Mesodermal cell (in vitro differentiated cells): ENCODE data around the gene PIGZ.
"Not testable (repeated sequence)": the region's sequence is repeated elsewhere in the genome, so short reads cannot be mapped to it uniquely, and the experiment has no call there.

ENCODE experiments used
- H3K27ac ChIP-seq: 2 replicates; pipeline ENCODE4 v1.7.0; 2013; ENCODE audit warnings: mild to moderate bottlenecking, low read depth, low read length, moderate library complexity; ENCODE audit not compliant: severe bottlenecking
- H3K36me3 ChIP-seq: 2 replicates; pipeline ENCODE4 v1.7.1; 2013; ENCODE audit warnings: mild to moderate bottlenecking, low read length, moderate library complexity; ENCODE audit not compliant: control insufficient read depth, insufficient read depth
- H3K4me1 ChIP-seq: one replicate; pipeline ENCODE4 v1.7.1; 2013; ENCODE audit warnings: mild to moderate bottlenecking, low read length; ENCODE audit not compliant: insufficient read depth, control insufficient read depth, poor library complexity, severe bottlenecking
- H3K4me3 ChIP-seq: 2 replicates; pipeline ENCODE4 v1.7.0; 2013; ENCODE audit warnings: low read length, control low read depth, mild to moderate bottlenecking; ENCODE audit not compliant: insufficient read depth, poor library complexity, severe bottlenecking; ENCODE audit errors: extremely low read depth
- H3K9me3 ChIP-seq: 2 replicates; pipeline ENCODE4 v1.7.1; 2013; ENCODE audit warnings: mild to moderate bottlenecking, low read length, moderate library complexity; ENCODE audit not compliant: control insufficient read depth
- WGBS, 2 experiments: methylation state at CpG; one replicate each; pipeline ENCODE4 v1.1.5; 2013; ENCODE audit warnings: missing lambda C conversion rate in 2 of 2; ENCODE audit not compliant: insufficient coverage in 2 of 2; 5-methylcytosine and 5-hydroxymethylcytosine counted together

The PIGZ gene

DNA sequence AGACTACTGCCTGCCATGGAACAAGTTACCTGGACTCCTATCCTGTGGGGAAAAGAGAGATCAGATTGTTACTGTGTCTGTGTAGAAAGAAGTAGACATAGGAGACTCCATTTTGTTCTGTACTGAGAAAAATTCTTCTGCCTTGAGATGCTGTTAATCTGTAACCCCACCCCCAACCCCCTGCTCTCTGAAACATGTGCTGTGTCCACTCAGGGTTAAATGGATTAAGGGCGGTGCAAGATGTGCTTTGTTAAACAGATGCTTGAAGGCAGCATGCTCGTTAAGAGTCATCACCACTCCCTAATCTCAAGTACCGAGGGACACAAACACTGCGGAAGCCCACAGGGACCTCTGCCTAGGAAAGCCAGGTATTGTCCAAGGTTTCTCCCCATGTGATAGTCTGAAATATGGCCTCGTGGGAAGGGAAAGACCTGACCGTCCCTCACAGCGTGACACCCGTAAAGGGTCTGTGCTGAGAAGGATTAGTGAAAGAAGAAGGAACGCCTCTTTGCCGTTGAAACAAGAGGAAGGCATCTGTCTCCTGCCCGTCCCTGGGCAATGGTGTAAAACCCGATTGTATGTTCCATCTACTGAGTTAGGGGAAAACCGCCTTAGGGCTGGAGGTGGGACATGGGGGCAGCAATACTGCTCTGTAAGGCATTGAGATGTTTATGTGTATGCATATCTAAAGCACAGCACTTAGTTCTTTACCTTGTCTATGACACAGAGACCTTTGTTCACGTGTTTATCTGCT lies 24.4 kb downstream of the PIGZ start:
- H3K4me1 ChIP-seq, H3K9me3 ChIP-seq, H3K27ac ChIP-seq: not testable (repeated sequence)
- H3K4me3 ChIP-seq: peak overlapping the region; percentile 97
- WGBS, 2 experiments: 96 to 100% methylated on average over 8 to 10 of the region's 14 CpGs
- H3K36me3 ChIP-seq: peaks cover 24% of the 10 kb centered on the region

DNA sequence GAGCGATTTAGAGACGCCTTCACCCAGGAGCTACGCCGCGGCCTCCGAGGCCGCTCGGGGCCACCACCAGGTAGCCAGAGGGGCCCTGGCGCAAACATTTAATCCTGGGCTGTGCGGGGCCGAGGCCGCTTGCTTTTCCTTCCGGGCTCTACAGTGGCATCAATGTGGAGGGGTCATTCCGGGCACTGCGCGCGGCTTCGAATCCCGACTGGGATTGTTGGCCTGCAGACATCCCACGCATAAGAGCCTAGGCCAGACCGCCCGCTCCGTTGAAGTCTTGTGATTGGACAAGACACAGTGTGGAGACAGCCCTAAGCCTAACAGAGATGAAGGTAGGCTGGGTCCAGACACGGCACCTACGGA lies 25.7 kb downstream of the PIGZ start:
- Histone ChIP-seq H3K27ac (peak overlapping the region; percentile 98), H3K9me3 (no peaks in the 10 kb centered on the region), H3K36me3 (peaks cover 37% of the 10 kb centered on the region), H3K4me3 (peak overlapping the region; percentile 97), H3K4me1 (peaks cover 3% of the 10 kb centered on the region)
- WGBS, 2 experiments: 0 to 1% methylated on average over 25 of the region's 25 CpGs

DNA sequence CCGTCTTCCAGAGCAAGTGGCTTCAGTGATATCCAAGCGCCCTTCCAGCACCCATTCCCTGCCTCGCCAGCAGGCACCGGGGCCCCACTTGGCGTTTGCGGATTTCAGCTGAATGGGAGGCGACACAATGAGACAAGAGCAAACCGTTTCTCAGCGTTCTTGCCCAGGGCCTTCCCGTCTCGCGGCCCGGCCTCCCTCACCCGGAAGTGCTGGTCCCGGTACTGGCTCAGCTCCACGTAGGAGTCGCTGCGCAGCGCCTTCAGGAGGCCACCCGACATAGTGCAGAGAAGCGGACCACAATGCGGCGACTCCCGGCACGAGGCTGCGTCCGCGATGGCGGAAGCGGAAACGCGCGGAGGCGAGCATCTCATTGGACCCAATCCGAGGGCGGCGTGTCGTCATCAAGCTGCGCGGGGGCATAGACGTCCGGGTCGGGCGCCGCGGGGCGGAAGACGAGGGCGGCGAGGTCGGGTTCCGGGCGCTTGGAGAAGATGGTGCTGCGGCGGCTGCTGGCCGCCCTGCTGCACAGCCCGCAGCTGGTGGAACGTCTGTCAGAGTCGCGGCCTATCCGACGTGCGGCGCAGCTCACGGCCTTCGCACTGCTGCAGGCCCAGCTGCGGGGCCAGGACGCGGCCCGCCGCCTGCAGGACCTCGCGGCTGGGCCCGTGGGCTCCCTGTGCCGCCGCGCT lies 26.3 kb downstream of the PIGZ start, which contains the start of gene NCBP2:
TSS of gene NCBP2 (minus strand) at position 303 of the 689 bp plus-strand sequence. CDS start at position 278, 25 bp downstream.
- Histone ChIP-seq H3K27ac (peak within 1 kb of the TSS; percentile 98), H3K4me3 (peak within 1 kb of the TSS; percentile 97), H3K9me3 (no peaks in the 10 kb centered on the region), H3K4me1 (peaks cover 3% of the 10 kb centered on the region), H3K36me3 (peaks cover 42% of the 10 kb centered on the region)
- WGBS, 2 experiments: 0% methylated on average over 73 to 77 of the region's 77 CpGs

- H3K9me3 ChIP-seq: no peaks in the 10 kb centered on the region
- peak overlapping the region; percentile 97 for H3K4me3 ChIP-seq
- H3K27ac ChIP-seq: peak overlapping the region; percentile 98
- peaks cover 3% of the 10 kb centered on the region for H3K4me1 ChIP-seq
- 0 to 1% methylated on average over 20 to 22 of the region's 31 CpGs for WGBS, 2 experiments
- H3K36me3 ChIP-seq: peaks cover 48% of the 10 kb centered on the region
These were observed 26.9 kb downstream of the PIGZ start for GRCh38 chr3:196941729-196942225.

DNA sequence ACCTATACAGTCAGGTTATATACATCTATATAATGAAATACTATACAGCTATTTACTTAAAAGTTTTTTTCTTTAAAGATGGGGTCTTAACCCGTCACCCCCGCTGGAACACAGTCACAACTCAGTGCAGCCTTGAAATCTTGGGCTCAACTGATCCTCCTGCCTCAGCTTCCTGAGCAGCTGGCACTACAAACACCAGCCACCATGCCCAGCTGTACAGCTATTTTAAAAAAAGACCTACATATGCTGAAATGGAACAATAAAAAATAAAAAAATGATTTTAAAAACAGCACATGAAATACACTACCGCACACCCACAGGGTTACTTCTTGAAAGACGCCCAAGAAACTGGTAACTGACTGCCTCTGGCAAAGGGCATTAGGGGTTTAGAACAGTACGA lies 30.1 kb downstream of the PIGZ start:
- no peaks in the 10 kb centered on the region for H3K9me3 ChIP-seq
- no peak overlapping the region for H3K4me3 ChIP-seq
- H3K27ac ChIP-seq: no peak overlapping the region
- 96 to 100% methylated on average over 2 to 3 of the region's 5 CpGs for WGBS, 2 experiments
- H3K4me1 ChIP-seq: peaks cover 2% of the 10 kb centered on the region
- H3K36me3 ChIP-seq: peaks cover 70% of the 10 kb centered on the region

DNA sequence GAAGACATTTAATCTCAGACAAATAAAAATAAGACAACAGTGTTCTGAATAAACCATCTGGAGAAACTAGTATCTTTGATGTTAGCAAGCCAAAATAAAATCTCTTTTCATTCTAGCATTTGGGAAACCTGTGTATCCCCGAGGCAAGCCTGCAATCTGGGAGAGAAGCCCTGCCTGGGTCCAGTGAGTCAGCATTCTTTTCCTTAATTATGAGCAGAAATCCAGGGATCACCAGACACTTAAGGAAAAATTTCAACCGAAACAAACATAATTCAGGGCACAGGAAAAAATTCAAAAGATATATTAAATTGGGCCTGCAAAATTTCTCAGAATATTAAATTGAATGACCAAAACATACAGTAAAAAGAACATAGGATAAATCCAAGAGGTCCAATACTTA lies 30.5 kb downstream of the PIGZ start:
- H3K27ac ChIP-seq: no peak overlapping the region
- WGBS, 2 experiments: 84 to 100% methylated on average over 1 to 2 of the region's 2 CpGs
- no peak overlapping the region for H3K4me3 ChIP-seq
- H3K36me3 ChIP-seq: peaks cover 74% of the 10 kb centered on the region
- H3K9me3 ChIP-seq: no peaks in the 10 kb centered on the region
- H3K4me1 ChIP-seq: no peaks in the 10 kb centered on the region

DNA sequence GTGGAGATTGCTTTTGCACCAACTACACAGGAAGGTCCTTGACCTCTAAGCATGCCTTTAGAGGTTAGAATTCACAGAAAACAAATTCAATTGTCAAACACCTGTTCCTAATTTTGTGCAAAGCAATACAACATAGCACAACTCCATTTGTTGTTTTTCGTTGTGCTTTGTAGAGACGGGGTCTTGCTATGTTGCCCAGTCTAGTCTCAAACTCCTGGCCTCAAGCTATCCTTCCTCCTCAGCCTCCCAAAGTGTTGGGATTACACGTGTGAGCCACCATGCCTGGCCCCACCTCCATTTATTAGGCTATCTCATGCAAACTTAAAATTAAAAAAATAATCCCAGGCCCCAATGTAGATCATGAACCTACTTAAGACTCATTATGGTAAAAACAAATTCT lies 32.3 kb downstream of the PIGZ start:
- peaks cover 92% of the 10 kb centered on the region for H3K36me3 ChIP-seq
- H3K4me3 ChIP-seq: no peak overlapping the region
- no peaks in the 10 kb centered on the region for H3K4me1 ChIP-seq
- 85 to 95% methylated on average over 3 of the region's 3 CpGs for WGBS, 2 experiments
- no peaks in the 10 kb centered on the region for H3K9me3 ChIP-seq
- H3K27ac ChIP-seq: no peak overlapping the region

GRCh38 chr3:196932600-196932999 lies 36.0 kb downstream of the PIGZ start:
- no peak overlapping the region for H3K4me3 ChIP-seq
- H3K27ac ChIP-seq: no peak overlapping the region
- H3K4me1 ChIP-seq: no peaks in the 10 kb centered on the region
- 88 to 100% methylated on average over 2 of the region's 3 CpGs for WGBS, 2 experiments
- no peaks in the 10 kb centered on the region for H3K9me3 ChIP-seq
- H3K36me3 ChIP-seq: peaks cover 97% of the 10 kb centered on the region

DNA sequence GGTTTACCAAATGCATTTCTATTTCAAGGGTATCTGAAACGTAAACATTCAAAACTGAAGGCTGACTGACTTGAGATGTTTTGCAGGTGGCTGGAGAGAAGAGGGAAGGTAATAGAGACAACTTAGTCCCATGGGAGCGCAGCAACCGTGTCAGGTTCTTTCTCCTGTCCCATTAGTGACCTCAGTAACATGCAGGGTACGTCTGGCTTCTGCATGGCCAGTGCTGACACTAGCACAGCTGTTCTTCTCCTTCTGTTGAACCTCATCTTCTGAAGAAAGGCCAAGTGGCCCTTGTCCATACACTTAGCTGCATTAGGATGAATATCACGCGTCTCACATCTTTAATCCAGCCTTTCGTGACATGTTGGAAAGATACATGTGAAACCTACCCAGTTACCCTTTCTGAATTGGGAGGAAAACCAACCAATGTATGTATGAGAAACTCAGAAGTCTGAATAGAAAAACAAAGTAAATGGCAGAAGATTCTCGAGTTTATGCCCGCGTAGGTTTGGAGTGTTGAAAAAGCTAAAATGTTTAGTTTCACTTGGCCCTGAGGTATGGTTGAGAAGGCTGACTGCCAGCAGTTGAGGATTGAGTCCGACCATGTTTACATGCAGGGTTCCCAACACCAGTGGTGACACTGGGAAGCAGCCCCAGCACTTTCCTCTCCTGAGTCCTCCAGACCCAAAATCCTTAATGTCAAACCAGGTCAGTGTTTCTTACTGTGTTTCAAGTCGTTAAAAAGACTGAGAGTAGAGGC lies 36.6 kb downstream of the PIGZ start:
- H3K27ac ChIP-seq: no peak overlapping the region
- H3K4me1 ChIP-seq: no peaks in the 10 kb centered on the region
- H3K9me3 ChIP-seq: no peaks in the 10 kb centered on the region
- H3K36me3 ChIP-seq: peaks cover 97% of the 10 kb centered on the region
- H3K4me3 ChIP-seq: no peak overlapping the region
- 95 to 98% methylated on average over 9 of the region's 12 CpGs for WGBS, 2 experiments

DNA sequence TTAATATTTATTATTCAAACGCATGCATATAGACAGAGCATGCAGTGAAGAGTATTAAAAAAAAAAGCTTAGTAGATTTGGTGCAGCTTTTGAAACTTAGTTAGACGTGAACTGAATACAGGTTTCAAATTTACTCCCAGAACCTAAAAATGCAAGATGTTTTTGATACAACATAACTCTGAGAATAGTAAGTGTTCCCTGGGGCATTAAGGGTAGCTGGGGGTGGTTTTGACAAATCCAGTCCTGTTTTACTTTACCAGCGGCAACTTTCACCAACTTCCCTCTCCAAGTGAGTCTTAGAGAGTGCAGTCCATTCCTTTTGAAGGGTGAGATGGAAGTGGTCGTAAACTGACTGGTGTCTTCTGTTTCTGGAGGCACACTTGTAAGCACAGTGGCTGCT lies 37.5 kb downstream of the PIGZ start:
- Histone ChIP-seq H3K36me3 (peaks cover 91% of the 10 kb centered on the region), H3K9me3 (no peaks in the 10 kb centered on the region), H3K4me3 (no peak overlapping the region), H3K4me1 (no peaks in the 10 kb centered on the region), H3K27ac (no peak overlapping the region)
- 88 to 96% methylated on average over 1 to 2 of the region's 4 CpGs for WGBS, 2 experiments
